Panc1 (cell line): ENCODE measurements around the gene SNRPD3. TPM values are rescaled to one million over a fixed set of nuclear protein-coding genes. Genes with fewer than 3 reads are reported as not detected.

ENCODE experiments used
- ATAC-seq: fragments of 200-7000 bp; cut with Tn5 transposase; 2 replicates; pipeline ENCODE4 v1.9.1; 2020; ENCODE audit warnings: mild to moderate bottlenecking, moderate library complexity
- BruUV-seq: library from RNA; stranded (reverse); fragments of 400-500 nt; replicated peaks from 2 replicates; lab custom pipeline; 2021; lab: Mats Ljungman, UMichigan
- CTCF ChIA-PET: fragments of 300-600 bp; sonication (Branson Sonifier 250); formaldehyde crosslinking; loops from one replicate; lab custom pipeline; 2022; ENCODE audit warnings: antibody characterized with exemption; lab: Charles Lee
- POLR2A ChIA-PET: fragments of 300-600 bp; sonication (Branson Sonifier 250); formaldehyde crosslinking; loops from one replicate; lab custom pipeline; 2022; ENCODE audit warnings: antibody characterized with exemption; lab: Charles Lee
- DNase-seq: peaks from one replicate; pipeline ENCODE4 v3.0.0-alpha.2; 2010; ENCODE audit warnings: low read depth, low spot score
- H3K27ac ChIP-seq: 2 replicates; pipeline ENCODE4 v1.5.1; 2011; ENCODE audit warnings: mild to moderate bottlenecking, low read length, inconsistent platforms
- H3K27me3 ChIP-seq: fragments of 200-500 bp; sonication (Bioruptor generic); 2 replicates; pipeline ENCODE4 v1.6.0; 2014; ENCODE audit warnings: low read length, inconsistent platforms; ENCODE audit not compliant: control insufficient read depth, insufficient read depth
- H3K36me3 ChIP-seq: fragments of 200-500 bp; sonication (Bioruptor generic); 2 replicates; pipeline ENCODE4 v1.5.1; 2014; ENCODE audit warnings: inconsistent platforms, mild to moderate bottlenecking, low read length, moderate library complexity; ENCODE audit not compliant: control insufficient read depth, insufficient read depth
- H3K4me1 ChIP-seq: 2 replicates; pipeline ENCODE4 v1.5.1; 2011; ENCODE audit warnings: inconsistent platforms, mild to moderate bottlenecking, low read length, moderate library complexity; ENCODE audit not compliant: control insufficient read depth, insufficient read depth
- H3K4me3 ChIP-seq, 2 experiments: 2 replicates each; pipeline ENCODE4 v1.5.1; 2011 to 2012; ENCODE audit warnings: low read depth in 2 of 2, low read length in 2 of 2, mild to moderate bottlenecking in 2 of 2, inconsistent platforms in 1 of 2, moderate library complexity in 1 of 2
- H3K9me3 ChIP-seq: fragments of 200-500 bp; sonication (Bioruptor generic); 2 replicates; pipeline ENCODE4 v1.5.1; 2014; ENCODE audit warnings: low read depth, mild to moderate bottlenecking, inconsistent platforms, low read length, moderate library complexity; ENCODE audit not compliant: control insufficient read depth, insufficient read depth
- POLR2AphosphoS5 ChIP-seq: IDR thresholded peaks from 2 replicates; pipeline ENCODE4 v1.6.1; 2012; ENCODE audit warnings: mild to moderate bottlenecking, low read depth, low read length, moderate library complexity
- SIN3A ChIP-seq: IDR thresholded peaks from 2 replicates; pipeline ENCODE4 v1.6.1; 2012; ENCODE audit warnings: low read depth, mild to moderate bottlenecking, low read length, moderate library complexity, borderline replicate concordance; ENCODE audit not compliant: insufficient read depth
- TCF7L2 ChIP-seq: IDR thresholded peaks from 2 replicates; pipeline ENCODE4 v1.6.1; 2011; ENCODE audit warnings: mild to moderate bottlenecking, low read depth, low read length, inconsistent platforms
- in situ Hi-C: cut with HindIII; loops from 2 replicates; pipeline ENCODE4 v1.10.0; 2016; ENCODE audit warnings: low sequenced_read_pairs, low pct_unique_long_range_greater_than_20kb
- intact Hi-C: fragments of 100-400 bp; cut with micrococcal nuclease; formaldehyde crosslinking; loops from one replicate; pipeline ENCODE4 v1.10.0; 2022; ENCODE audit not compliant: unreplicated experiment
- total RNA-seq: library from RNA; stranded (reverse); gene quantifications from one replicate; pipeline ENCODE4 v1.2.1, GENCODE V29; 2021; ENCODE audit not compliant: unreplicated experiment
- TF ChIP-seq, protein P1 (sequence below): fragments of 450-650 bp; IDR thresholded peaks from 2 replicates; pipeline ENCODE4 v1.5.1; 2017; ENCODE audit warnings: mild to moderate bottlenecking
- TF ChIP-seq, protein P2 (sequence below), 2 experiments: IDR thresholded peaks; 2 replicates each; pipeline ENCODE4 v1.6.1; 2011 to 2012; ENCODE audit warnings: low read depth in 2 of 2, control low read depth in 1 of 2, low read length in 1 of 2, mild to moderate bottlenecking in 1 of 2, moderate library complexity in 1 of 2; ENCODE audit not compliant: insufficient read depth in 1 of 2

The SNRPD3 gene
- total RNA-seq, 1 experiment from 2014 or later, result 89.4 TPM

GRCh38 chr22:24543679-24544243, 12.0 kb upstream of the SNRPD3 start:
- Histone ChIP-seq H3K27me3 (no peaks in the 10 kb centered on the region), H3K9me3 (no peaks in the 10 kb centered on the region), H3K4me3 (no peak overlapping the region), H3K4me1 (no peaks in the 10 kb centered on the region), H3K36me3 (no peaks in the 10 kb centered on the region), H3K27ac (no peak overlapping the region)
- TF ChIP-seq, protein P1, sequence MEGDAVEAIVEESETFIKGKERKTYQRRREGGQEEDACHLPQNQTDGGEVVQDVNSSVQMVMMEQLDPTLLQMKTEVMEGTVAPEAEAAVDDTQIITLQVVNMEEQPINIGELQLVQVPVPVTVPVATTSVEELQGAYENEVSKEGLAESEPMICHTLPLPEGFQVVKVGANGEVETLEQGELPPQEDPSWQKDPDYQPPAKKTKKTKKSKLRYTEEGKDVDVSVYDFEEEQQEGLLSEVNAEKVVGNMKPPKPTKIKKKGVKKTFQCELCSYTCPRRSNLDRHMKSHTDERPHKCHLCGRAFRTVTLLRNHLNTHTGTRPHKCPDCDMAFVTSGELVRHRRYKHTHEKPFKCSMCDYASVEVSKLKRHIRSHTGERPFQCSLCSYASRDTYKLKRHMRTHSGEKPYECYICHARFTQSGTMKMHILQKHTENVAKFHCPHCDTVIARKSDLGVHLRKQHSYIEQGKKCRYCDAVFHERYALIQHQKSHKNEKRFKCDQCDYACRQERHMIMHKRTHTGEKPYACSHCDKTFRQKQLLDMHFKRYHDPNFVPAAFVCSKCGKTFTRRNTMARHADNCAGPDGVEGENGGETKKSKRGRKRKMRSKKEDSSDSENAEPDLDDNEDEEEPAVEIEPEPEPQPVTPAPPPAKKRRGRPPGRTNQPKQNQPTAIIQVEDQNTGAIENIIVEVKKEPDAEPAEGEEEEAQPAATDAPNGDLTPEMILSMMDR, result no peak
- TF ChIP-seq, protein P2, sequence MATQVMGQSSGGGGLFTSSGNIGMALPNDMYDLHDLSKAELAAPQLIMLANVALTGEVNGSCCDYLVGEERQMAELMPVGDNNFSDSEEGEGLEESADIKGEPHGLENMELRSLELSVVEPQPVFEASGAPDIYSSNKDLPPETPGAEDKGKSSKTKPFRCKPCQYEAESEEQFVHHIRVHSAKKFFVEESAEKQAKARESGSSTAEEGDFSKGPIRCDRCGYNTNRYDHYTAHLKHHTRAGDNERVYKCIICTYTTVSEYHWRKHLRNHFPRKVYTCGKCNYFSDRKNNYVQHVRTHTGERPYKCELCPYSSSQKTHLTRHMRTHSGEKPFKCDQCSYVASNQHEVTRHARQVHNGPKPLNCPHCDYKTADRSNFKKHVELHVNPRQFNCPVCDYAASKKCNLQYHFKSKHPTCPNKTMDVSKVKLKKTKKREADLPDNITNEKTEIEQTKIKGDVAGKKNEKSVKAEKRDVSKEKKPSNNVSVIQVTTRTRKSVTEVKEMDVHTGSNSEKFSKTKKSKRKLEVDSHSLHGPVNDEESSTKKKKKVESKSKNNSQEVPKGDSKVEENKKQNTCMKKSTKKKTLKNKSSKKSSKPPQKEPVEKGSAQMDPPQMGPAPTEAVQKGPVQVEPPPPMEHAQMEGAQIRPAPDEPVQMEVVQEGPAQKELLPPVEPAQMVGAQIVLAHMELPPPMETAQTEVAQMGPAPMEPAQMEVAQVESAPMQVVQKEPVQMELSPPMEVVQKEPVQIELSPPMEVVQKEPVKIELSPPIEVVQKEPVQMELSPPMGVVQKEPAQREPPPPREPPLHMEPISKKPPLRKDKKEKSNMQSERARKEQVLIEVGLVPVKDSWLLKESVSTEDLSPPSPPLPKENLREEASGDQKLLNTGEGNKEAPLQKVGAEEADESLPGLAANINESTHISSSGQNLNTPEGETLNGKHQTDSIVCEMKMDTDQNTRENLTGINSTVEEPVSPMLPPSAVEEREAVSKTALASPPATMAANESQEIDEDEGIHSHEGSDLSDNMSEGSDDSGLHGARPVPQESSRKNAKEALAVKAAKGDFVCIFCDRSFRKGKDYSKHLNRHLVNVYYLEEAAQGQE (IDR thresholded peaks at IDR 0.05; ENCODE audit: insufficient read depth in 1 of 2, low read depth in 2 of 2, low read length in 1 of 2), result no peak
- TF ChIP-seq TCF7L2, result no peak
- TF ChIP-seq SIN3A, result no peak
- TF ChIP-seq POLR2AphosphoS5, result no peak
- no TSS peak for BruUV-seq
- in situ Hi-C loops, result no loop called here
- DNase-seq (no peak), ATAC-seq (no peak; the same call in 1 of the 2 replicates)
- intact Hi-C loops, result no loop called here
- ChIA-PET CTCF (no interaction called here), POLR2A (no interaction called here)

DNA sequence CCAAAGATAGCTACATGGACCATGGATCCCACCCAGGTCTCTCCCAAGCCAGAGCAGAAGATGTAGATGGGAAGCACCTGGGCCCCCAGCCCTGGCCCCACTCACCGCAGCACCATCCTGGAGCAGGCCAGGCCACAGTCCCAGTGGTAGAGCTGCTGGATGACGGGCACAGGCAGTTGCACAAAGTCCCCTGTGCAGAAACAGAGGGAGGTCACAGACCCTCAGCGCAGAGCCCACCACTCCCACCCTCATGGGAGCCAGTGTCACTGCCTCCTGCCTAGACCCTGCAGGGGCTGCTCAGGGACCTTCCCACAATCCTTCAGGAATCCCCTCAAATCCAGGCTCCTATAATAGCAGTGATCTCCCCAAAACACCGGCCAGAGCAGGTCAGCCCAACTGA, 7.0 kb upstream of the SNRPD3 start:
- intact Hi-C loops (no loop called here), in situ Hi-C loops (no loop called here)
- BruUV-seq, result no TSS peak
- H3K9me3 ChIP-seq, result no peaks in the 10 kb centered on the region
- ChIA-PET POLR2A (interaction anchor here (0.5 kb wide), 1 partner anchor 27 kb away, joined by 8 read pairs; no protein-coding TSS in a partner anchor), CTCF (no interaction called here)
- ATAC-seq, result no peak
- H3K4me1 ChIP-seq, result peaks cover 4% of the 10 kb centered on the region; the same call in 1 of the 2 replicates
- no peaks in the 10 kb centered on the region for H3K27me3 ChIP-seq
- H3K36me3 ChIP-seq, result no peaks in the 10 kb centered on the region
- H3K27ac ChIP-seq, result no peak overlapping the region
- no peak overlapping the region for H3K4me3 ChIP-seq
- no peak for TF ChIP-seq POLR2AphosphoS5
- TF ChIP-seq TCF7L2, result no peak
- TF ChIP-seq, protein P1, result no peak
- TF ChIP-seq SIN3A, result no peak
- TF ChIP-seq, protein P2 (IDR thresholded peaks at IDR 0.05; ENCODE audit: insufficient read depth in 1 of 2, low read depth in 2 of 2, low read length in 1 of 2), result no peak
- no peak for DNase-seq
